ENCODE data around the gene KLHL14.

KLHL14 gene

DNA sequence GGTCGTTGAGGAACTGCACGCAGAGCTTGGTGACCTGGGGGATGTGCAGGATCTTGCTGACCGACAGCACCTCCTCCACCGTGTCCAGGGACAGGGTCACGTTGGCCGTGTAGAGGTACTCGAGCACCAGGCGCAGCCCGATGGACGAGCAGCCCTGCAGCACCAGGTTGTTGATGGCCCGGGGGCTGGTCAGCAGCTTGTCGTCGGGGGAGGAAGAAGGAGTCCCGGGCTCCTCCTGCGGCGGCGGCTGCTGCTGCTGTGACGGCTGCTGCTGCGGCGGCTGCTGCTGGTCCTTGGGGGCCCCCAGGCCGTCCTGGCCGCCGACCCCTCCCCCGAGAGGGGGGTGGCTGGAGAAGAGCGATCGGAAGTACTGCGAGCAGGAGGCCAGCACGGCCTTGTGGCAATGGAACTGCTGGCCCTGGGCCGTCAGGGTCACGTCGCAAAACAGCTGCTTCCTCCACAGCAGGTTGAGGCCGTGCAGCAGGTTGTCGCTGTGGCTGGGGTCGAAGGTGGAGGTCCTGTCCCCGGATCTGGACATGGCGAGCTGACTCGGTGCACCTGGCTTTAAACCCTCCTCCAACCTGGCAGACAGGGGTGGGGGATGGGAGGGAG is 2.7 kb downstream of the KLHL14 start:
- DNase-seq: no peak

GRCh38 chr18:32769586-32770053 is 3.2 kb downstream of the KLHL14 start:
- no peak for DNase-seq

DNA sequence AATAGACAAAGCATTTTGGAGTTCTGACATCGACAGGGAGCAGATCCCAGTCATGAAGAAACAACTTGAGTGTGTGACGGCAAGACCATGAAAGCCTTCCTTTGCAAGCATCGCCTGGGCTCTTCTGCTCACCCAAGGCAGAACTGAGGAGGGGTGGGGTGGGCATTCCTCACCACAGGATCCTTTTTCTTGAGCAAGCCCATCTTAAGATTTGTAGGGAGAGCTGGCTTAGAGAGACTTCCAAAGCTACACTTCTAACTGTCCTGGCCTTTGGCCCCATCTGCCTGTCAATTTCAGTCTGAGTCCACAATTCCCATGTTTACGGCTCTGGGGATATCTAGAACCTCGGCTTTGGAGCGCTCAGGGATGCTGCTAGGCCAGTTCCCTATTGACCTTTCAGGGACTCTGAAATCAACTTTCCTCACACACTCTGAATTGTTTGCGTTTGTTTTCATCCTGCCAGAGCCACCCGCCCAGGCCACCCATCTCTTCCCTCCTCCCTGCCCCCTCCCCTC is 3.7 kb downstream of the KLHL14 start:
- no peak for DNase-seq

- no peak for DNase-seq
These were observed 5.4 kb downstream of the KLHL14 start for GRCh38 chr18:32767400-32767799.

- DNase-seq: no peak
These were observed 8.1 kb downstream of the KLHL14 start for GRCh38 chr18:32764611-32765244.

DNA sequence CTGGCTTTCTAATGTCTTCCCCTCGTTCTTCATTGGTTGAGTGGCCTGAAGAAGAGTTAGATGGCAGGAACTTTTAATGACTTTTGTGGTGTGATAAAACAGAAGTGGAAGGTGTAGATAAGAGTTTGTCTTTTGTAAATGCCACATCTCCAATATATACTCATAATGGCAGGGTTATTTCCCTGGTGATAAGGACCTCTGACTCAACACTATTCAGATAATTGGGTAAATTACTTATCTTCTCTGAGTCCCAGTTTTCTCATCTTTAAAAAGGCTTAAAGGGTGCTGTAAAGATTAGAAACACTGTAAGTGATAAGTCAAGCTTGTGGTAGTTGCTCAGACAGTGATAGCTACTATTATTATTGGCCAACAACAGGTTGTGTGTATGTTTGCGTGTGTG is 9.5 kb downstream of the KLHL14 start:
- DNase-seq: no peak

DNA sequence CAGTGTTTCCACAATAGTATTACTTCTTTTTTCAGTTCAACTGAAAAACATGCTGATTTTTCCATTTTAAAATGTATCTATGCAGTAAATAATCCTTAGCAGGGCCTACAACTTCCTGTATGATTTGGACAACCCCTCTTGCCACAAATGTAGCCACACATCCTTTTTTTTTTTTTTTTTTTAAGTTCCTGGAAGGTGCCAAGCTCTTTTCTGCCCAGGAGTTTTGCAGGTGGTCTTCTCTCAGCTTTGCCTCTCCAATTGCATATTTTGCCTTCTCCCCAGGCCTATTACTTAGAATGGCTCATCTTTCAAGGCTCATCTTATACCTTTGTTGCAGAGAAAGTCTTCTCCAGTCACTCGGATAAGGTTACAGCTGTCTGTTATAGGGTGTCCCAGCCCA is 11.6 kb downstream of the KLHL14 start:
- DNase-seq: no peak

DNA sequence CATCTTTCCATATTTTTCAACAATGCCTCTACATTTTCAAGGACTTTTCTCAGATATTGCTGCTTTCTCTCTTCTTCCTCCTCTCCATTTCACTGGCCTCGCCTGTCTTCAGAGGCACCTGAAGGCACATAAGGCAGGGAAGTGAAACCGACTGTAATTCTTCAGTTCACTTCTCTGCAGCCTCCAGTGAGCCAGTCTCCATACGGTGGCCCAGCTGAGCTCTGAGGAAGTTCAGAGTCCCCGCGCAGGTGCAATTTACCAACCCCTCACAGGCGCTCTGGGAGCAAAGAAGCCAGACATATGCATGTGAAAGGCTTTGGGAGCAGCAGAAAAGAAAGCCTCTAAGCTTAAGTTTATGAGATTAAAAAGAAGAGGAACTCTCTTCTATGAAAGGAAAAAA is 12.4 kb downstream of the KLHL14 start:
- DNase-seq: no peak

DNA sequence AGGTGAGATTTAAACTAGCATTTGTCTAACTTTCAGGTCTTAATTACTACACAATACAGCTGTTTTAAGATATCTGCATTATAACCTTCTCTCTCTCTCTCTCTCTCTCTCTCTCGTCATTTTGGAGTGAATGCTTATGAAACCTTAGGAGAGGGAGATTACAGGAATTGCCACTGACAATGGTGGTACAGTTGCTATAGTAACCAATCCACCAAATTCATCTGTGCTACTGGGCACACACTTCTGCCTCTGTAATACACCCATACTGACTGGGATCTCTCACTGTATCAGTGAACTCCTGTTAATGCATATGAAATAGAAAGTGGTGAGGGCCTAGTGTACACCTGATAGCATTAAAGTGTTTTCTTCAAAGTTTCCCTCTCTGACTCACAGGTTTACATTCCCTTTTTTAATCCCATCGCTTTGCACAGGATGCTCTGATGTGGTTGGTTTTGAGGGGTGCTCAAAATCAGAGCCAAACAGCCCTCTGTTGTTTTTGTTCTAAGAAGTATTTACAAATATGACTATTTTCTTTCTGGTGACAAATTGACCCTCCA is 13.1 kb downstream of the KLHL14 start:
- DNase-seq: no peak

GRCh38 chr18:32754508-32755263 is 18.1 kb downstream of the KLHL14 start:
- no peak for DNase-seq

GRCh38 chr18:32753656-32754260 is 19.1 kb downstream of the KLHL14 start:
- DNase-seq: no peak

GRCh38 chr18:32750328-32750727 is 22.5 kb downstream of the KLHL14 start:
- no peak for DNase-seq

- no peak for DNase-seq
These were observed 23.0 kb downstream of the KLHL14 start for GRCh38 chr18:32749809-32750208.

- no peak for DNase-seq
These were observed 30.2 kb downstream of the KLHL14 start for GRCh38 chr18:32742579-32742978.

DNA sequence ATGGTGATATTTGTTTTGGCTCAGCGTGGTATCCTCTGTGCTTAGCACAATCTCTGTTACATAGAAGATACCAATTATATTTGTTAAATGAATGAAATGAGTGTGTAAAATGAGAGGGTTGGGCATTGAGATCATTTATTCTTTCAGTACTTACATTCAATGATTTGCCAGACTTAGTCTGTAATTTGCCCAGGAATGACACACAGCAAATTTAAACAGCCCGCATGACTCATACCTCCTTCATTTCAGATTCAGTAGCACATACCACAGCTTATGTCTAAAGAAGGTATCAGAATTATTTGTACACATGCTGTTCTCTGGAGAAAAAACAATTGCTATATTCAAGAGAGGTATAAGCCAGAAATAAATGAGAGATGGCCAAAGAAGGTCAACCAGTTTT is 37.0 kb downstream of the KLHL14 start:
- no peak for DNase-seq

DNA sequence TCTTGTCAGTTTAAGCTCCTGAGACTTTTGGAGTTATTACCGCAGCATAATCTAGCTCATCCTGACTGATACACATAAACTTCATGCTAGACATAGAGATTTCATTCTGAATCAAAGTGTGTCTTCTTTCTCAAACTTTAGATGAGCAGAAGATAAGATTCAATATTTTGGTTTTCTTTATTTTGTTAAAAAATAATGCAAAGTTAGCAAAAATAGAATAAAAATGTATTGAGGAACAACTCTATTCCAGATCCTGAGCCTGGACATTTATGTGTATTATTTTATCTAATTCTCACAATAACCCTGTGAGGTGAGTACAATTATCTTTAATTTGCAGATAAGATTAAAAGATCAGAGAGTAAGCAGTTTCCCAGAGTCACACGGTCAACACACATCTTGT is 38.4 kb downstream of the KLHL14 start:
- DNase-seq: no peak

GRCh38 chr18:32732165-32732564 is 40.7 kb downstream of the KLHL14 start:
- no peak for DNase-seq

- no peak for DNase-seq
These were observed 42.2 kb downstream of the KLHL14 start for GRCh38 chr18:32730620-32731091.

DNA sequence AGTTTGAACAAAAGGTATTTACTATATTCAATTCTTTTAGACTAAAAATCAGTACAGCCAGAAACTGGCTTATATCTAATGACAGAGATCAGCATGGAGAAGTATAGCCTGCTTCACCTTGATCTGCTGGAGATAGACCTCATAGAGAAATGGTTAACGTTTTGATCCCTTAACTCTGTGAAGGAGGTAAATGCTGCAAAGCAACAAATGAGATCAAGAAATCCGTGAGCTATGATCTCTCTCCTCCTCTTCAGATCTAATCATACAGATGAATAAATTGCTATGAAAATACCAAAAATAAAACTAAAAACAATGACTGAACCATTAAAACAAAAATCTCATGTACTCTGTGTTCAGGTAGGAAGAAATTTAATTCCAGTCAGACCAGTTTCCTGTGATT is 42.8 kb downstream of the KLHL14 start:
- no peak for DNase-seq

DNA sequence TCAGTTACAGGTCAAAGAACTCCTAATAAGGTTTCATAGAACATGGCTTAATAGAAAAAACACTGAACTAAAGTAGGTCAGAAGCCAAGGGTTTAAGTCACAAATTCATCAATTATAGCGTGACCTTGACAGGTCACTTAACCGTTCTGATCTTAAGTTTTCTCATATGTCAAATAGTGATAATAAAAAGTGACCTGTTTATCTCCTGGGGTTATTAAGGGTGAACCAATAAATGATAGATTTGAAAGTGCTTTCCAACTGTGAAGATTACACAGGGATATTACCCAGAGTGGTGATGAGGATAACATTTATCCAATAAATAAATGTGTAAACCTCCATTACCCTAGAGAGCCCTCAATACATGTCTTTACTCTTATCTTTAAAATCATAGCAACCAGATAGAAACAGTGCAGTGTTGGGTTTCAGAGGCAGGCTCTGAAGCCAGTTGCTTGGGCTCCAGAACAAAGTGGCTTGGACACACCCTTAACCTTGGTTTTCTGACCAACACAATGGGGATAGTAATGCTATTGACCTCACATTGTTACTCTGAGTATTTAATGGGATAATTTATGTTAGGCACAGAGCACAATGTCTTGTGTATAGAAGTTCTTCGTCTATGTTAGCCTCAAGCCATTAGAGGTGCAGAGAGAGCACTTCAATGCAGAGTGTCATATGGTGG is 48.6 kb downstream of the KLHL14 start:
- DNase-seq: no peak

DNA sequence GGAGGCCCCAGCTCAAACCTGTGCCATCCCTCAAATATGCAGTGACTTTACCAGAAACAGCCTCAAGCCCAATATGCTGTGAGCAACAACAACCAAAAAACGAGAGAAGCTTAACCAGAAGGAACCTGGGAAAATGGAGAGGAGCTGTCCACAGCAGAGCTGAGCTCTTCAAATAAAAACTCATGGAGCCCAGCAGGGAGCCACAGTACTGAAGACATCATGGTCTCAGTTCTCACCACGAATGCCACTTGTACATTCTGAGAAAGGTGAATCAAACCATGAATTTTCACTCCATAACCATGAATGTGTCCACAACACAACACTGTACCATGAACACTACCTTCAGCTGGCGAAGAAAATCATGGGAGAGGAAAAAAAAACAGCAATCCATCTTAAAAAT is 50.5 kb downstream of the KLHL14 start:
- DNase-seq: no peak

GRCh38 chr18:32717126-32717525 is 55.7 kb downstream of the KLHL14 start:
- no peak for DNase-seq
